H9 (cell line): ENCODE data around the gene NDP. TPM values are rescaled to one million over a fixed set of nuclear protein-coding genes. Genes with fewer than 3 reads are reported as not detected.
A peak's percentile ranks its signal among the peaks of the same experiment; 100 is the strongest.

Experiments used
- DNase-seq: peaks from one replicate; pipeline ENCODE4 v3.0.0-alpha.2; 2017
- H2AFZ ChIP-seq: one replicate; pipeline ENCODE4 v1.6.1; 2013; ENCODE audit warnings: mild to moderate bottlenecking, low read length, control low read depth, moderate library complexity
- H2AK5ac ChIP-seq: 2 replicates; pipeline ENCODE4 v1.6.1; 2013; ENCODE audit warnings: low read length, control low read depth, mixed read lengths; ENCODE audit not compliant: insufficient read length
- H2BK120ac ChIP-seq: one replicate; pipeline ENCODE4 v1.6.1; 2013; ENCODE audit warnings: low read depth, mild to moderate bottlenecking, low read length, control low read depth, inconsistent platforms; ENCODE audit not compliant: poor library complexity, severe bottlenecking
- H2BK12ac ChIP-seq: 2 replicates; pipeline ENCODE4 v1.6.1; 2013; ENCODE audit warnings: low read length, control low read depth, mixed read lengths, low read depth; ENCODE audit not compliant: insufficient read length
- H2BK15ac ChIP-seq: 2 replicates; pipeline ENCODE4 v1.6.1; 2013; ENCODE audit warnings: low read depth, low read length, control low read depth
- H2BK20ac ChIP-seq: one replicate; pipeline ENCODE4 v1.6.1; 2013; ENCODE audit warnings: low read depth, mild to moderate bottlenecking, low read length, control low read depth, inconsistent platforms; ENCODE audit not compliant: poor library complexity, severe bottlenecking
- H2BK5ac ChIP-seq: 2 replicates; pipeline ENCODE4 v1.6.1; 2013; ENCODE audit warnings: low read length, control low read depth, mixed read lengths; ENCODE audit not compliant: insufficient read length
- H3K14ac ChIP-seq: 2 replicates; pipeline ENCODE4 v1.6.1; 2013; ENCODE audit warnings: low read length, control low read depth; ENCODE audit not compliant: insufficient read depth
- H3K18ac ChIP-seq: 2 replicates; pipeline ENCODE4 v1.6.1; 2013; ENCODE audit warnings: low read depth, mild to moderate bottlenecking, mixed read lengths, low read length, control low read depth; ENCODE audit not compliant: insufficient read length
- H3K23ac ChIP-seq: 2 replicates; pipeline ENCODE4 v1.6.1; 2013; ENCODE audit warnings: low read length, control low read depth, mixed read lengths, low read depth; ENCODE audit not compliant: insufficient read length
- H3K23me2 ChIP-seq: 2 replicates; pipeline ENCODE4 v1.6.1; 2013; ENCODE audit warnings: low read depth, mild to moderate bottlenecking, mixed read lengths, low read length, control low read depth; ENCODE audit not compliant: insufficient read length, poor library complexity, severe bottlenecking
- H3K27ac ChIP-seq: 2 replicates; pipeline ENCODE4 v1.5.1; 2013; ENCODE audit warnings: low read length, control low read depth, mixed read lengths, low read depth; ENCODE audit not compliant: insufficient read length
- H3K27me3 ChIP-seq: 2 replicates; pipeline ENCODE4 v1.6.1; 2013; ENCODE audit warnings: low read length, control low read depth, inconsistent platforms; ENCODE audit not compliant: insufficient read depth
- H3K4ac ChIP-seq: 2 replicates; pipeline ENCODE4 v1.6.1; 2013; ENCODE audit warnings: low read depth, mild to moderate bottlenecking, control low read depth, inconsistent platforms, low read length, moderate library complexity
- H3K4me1 ChIP-seq: 2 replicates; pipeline ENCODE4 v1.6.1; 2013; ENCODE audit warnings: low read length, control low read depth, inconsistent platforms; ENCODE audit not compliant: insufficient read depth
- H3K4me2 ChIP-seq: 2 replicates; pipeline ENCODE4 v1.6.1; 2013; ENCODE audit warnings: low read length, control low read depth, mixed read lengths; ENCODE audit not compliant: insufficient read length, insufficient read depth
- H3K56ac ChIP-seq: 2 replicates; pipeline ENCODE4 v1.6.1; 2013; ENCODE audit warnings: low read depth, mild to moderate bottlenecking, mixed read lengths, low read length, control low read depth; ENCODE audit not compliant: insufficient read length
- H3K79me1 ChIP-seq: 2 replicates; pipeline ENCODE4 v1.6.1; 2013; ENCODE audit warnings: low read depth, mild to moderate bottlenecking, moderate library complexity, low read length, control low read depth, inconsistent platforms; ENCODE audit not compliant: insufficient read depth, poor library complexity, severe bottlenecking
- H3K79me2 ChIP-seq: 2 replicates; pipeline ENCODE4 v1.6.1; 2013; ENCODE audit warnings: low read length, control low read depth, inconsistent platforms; ENCODE audit not compliant: insufficient read depth
- H3K9ac ChIP-seq: 2 replicates; pipeline ENCODE4 v1.6.1; 2013; ENCODE audit warnings: low read length, control low read depth, mixed read lengths; ENCODE audit not compliant: insufficient read length; ENCODE audit errors: extremely low read depth
- H3K9me3 ChIP-seq: one replicate; pipeline ENCODE4 v1.6.1; 2013; ENCODE audit warnings: low read depth, low read length, inconsistent platforms; ENCODE audit not compliant: control insufficient read depth
- H3T11ph ChIP-seq: one replicate; pipeline ENCODE4 v1.6.1; 2013; ENCODE audit warnings: mild to moderate bottlenecking, low read length, control low read depth, inconsistent platforms
- H4K20me1 ChIP-seq: one replicate; pipeline ENCODE4 v1.6.1; 2013; ENCODE audit not compliant: control insufficient read depth, insufficient read length, insufficient read depth
- H4K5ac ChIP-seq: 2 replicates; pipeline ENCODE4 v1.6.1; 2013; ENCODE audit warnings: low read depth, mild to moderate bottlenecking, mixed read lengths, low read length, control low read depth; ENCODE audit not compliant: insufficient read length
- H4K8ac ChIP-seq: replicated peaks from 2 replicates; pipeline ENCODE4 v1.6.1; 2013; ENCODE audit warnings: low read length, control low read depth, mixed read lengths, low read depth; ENCODE audit not compliant: insufficient read length
- H4K91ac ChIP-seq: 2 replicates; pipeline ENCODE4 v1.6.1; 2013; ENCODE audit warnings: low read depth, mild to moderate bottlenecking, moderate library complexity, mixed read lengths, low read length, control low read depth; ENCODE audit not compliant: insufficient read length
- H3K27ac Mint-ChIP-seq, 3 experiments: 2 replicates in 2 of 3; 3 replicates in 1 of 3; pipeline ENCODE4 v1.8.0; 2020 to 2021; ENCODE audit warnings: mixed read lengths in 3 of 3, mild to moderate bottlenecking in 1 of 3, moderate library complexity in 1 of 3
- H3K27me3 Mint-ChIP-seq: 2 replicates; pipeline ENCODE4 v1.8.0; 2021; ENCODE audit warnings: low read depth, mild to moderate bottlenecking, moderate library complexity, mixed read lengths
- H3K36me3 Mint-ChIP-seq, 3 experiments: 2 replicates in 2 of 3; 3 replicates in 1 of 3; pipeline ENCODE4 v1.8.0; 2020 to 2021; ENCODE audit warnings: low read depth in 3 of 3, mixed read lengths in 3 of 3; ENCODE audit not compliant: insufficient read depth in 1 of 3
- H3K4me1 Mint-ChIP-seq, 2 experiments: 2 replicates each; pipeline ENCODE4 v1.8.0; 2020; ENCODE audit warnings: mixed read lengths in 2 of 2
- H3K4me3 Mint-ChIP-seq, 2 experiments: 2 replicates in 1 of 2; 3 replicates in 1 of 2; pipeline ENCODE4 v1.8.0; 2020 to 2021; ENCODE audit warnings: mild to moderate bottlenecking in 2 of 2, mixed read lengths in 2 of 2, moderate library complexity in 1 of 2
- H3K9me3 Mint-ChIP-seq, 2 experiments: 2 replicates in 1 of 2; 3 replicates in 1 of 2; pipeline ENCODE4 v1.8.0; 2020; ENCODE audit warnings: mild to moderate bottlenecking in 2 of 2, mixed read lengths in 2 of 2, moderate library complexity in 1 of 2
- WGBS: extraction: QIAGEN DNeasy Blood & Tissue Kit; methylation state at CpG from one replicate; pipeline ENCODE4 v1.1.7; 2013; ENCODE audit warnings: missing lambda C conversion rate, low lambda C conversion rate, mixed read lengths; ENCODE audit not compliant: insufficient read length; ENCODE audit errors: extremely low coverage; 5-methylcytosine and 5-hydroxymethylcytosine counted together
- total RNA-seq: library from RNA; stranded (reverse); gene quantifications from 2 replicates; pipeline ENCODE4 v1.2.1, GENCODE V29; 2021
- TF ChIP-seq, protein P1 (sequence below): fragments of 200-600 bp; sonication (generic); conservative IDR thresholded peaks from 3 replicates; pipeline ENCODE4 v1.8.0; 2021; ENCODE audit warnings: antibody characterized with exemption, mild to moderate bottlenecking

Gene NDP
- total RNA-seq, 1 experiment from 2014 or later, result not detected

DNA sequence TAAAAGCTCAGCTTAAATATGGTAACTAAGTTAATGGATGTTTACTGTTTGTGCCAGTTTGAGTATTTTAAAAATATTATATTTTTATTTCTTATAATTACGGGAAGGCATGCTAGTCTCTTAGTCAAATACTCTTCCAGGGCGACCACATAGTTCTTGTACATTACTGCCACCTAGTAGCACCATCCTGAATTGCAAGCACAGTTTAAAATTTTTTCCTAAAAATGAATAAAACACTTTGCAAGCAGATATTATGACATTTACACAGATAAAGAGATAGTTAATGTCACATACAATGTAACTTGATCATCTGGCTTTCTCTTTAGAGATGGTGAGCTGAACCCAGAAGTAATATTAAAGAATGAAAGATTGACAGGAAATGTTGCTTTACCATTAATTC lies 11.5 kb downstream of the NDP start:
- H3K4me1 Mint-ChIP-seq, result peaks cover 2% of the 10 kb centered on the region in 2 experiments; a peak in 2 of 4 replicates
- no peak overlapping the region for H4K91ac ChIP-seq
- no CpG with 5 or more reads among the region's 2 CpGs for WGBS

More for the DNA sequence above, 11.5 kb downstream of the NDP start:
- no peak overlapping the region for H2BK12ac ChIP-seq
- no peak overlapping the region for H4K5ac ChIP-seq
- Mint-ChIP-seq H3K27ac (no peak overlapping the region), H3K36me3 (peaks cover 0 to 6% (median 6%) of the 10 kb centered on the region in 3 experiments; a peak in 2 of 7 replicates), H3K9me3 (peaks cover 69 to 77% of the 10 kb centered on the region in 2 experiments), H3K4me3 (no peak overlapping the region), H3K27me3 (peaks cover 3% of the 10 kb centered on the region)
- H3K79me1 ChIP-seq, result no peaks in the 10 kb centered on the region
- no peak overlapping the region for H3K4ac ChIP-seq
- H3K9ac ChIP-seq, result no peak overlapping the region
- no peak overlapping the region for H3K4me2 ChIP-seq
- no peaks in the 10 kb centered on the region for H3K23me2 ChIP-seq
- H3K27me3 ChIP-seq, result no peaks in the 10 kb centered on the region
- H2AFZ ChIP-seq, result no peak overlapping the region
- TF ChIP-seq, protein P1, sequence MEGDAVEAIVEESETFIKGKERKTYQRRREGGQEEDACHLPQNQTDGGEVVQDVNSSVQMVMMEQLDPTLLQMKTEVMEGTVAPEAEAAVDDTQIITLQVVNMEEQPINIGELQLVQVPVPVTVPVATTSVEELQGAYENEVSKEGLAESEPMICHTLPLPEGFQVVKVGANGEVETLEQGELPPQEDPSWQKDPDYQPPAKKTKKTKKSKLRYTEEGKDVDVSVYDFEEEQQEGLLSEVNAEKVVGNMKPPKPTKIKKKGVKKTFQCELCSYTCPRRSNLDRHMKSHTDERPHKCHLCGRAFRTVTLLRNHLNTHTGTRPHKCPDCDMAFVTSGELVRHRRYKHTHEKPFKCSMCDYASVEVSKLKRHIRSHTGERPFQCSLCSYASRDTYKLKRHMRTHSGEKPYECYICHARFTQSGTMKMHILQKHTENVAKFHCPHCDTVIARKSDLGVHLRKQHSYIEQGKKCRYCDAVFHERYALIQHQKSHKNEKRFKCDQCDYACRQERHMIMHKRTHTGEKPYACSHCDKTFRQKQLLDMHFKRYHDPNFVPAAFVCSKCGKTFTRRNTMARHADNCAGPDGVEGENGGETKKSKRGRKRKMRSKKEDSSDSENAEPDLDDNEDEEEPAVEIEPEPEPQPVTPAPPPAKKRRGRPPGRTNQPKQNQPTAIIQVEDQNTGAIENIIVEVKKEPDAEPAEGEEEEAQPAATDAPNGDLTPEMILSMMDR, result peak; percentile 66
- no peak overlapping the region for H2BK120ac ChIP-seq
- no peak overlapping the region for H2BK5ac ChIP-seq
- no peaks in the 10 kb centered on the region for H3K79me2 ChIP-seq
- no peak overlapping the region for H2BK15ac ChIP-seq
- H3K18ac ChIP-seq, result no peak overlapping the region
- no peak for DNase-seq
- no peak overlapping the region for H4K8ac ChIP-seq
- no peak overlapping the region for H3K23ac ChIP-seq
- H3K4me1 ChIP-seq, result no peaks in the 10 kb centered on the region
- no peak overlapping the region for H3K14ac ChIP-seq
- no peak overlapping the region for H3K56ac ChIP-seq
- no peak overlapping the region for H2AK5ac ChIP-seq
- no peak overlapping the region for H3K27ac ChIP-seq
- H3T11ph ChIP-seq, result no peak overlapping the region
- H4K20me1 ChIP-seq, result no peaks in the 10 kb centered on the region
- peaks cover 40% of the 10 kb centered on the region for H3K9me3 ChIP-seq
- no peak overlapping the region for H2BK20ac ChIP-seq
